Right lobe of liver (tissue), 6 donors: Measurements from ENCODE around the gene GPC2. TPM values are rescaled to one million over a fixed set of nuclear protein-coding genes. Genes with fewer than 3 reads are reported as not detected.
"Not testable (repeated sequence)": the region's sequence is repeated elsewhere in the genome, so short reads cannot be mapped to it uniquely, and the experiment has no call there.

Experiments
- ATAC-seq, 4 donors: fragments of 200-7000 bp; cut with Tn5 transposase; one replicate each; pipeline ENCODE4 v1.9.1; 2020; ENCODE audit warnings: mild to moderate bottlenecking in 4 of 4, moderate library complexity in 4 of 4
- DNase-seq, 3 donors: peaks; one replicate each; pipeline ENCODE4 v3.0.0-alpha.2; 2020
- H3K27ac ChIP-seq, 3 donors: fragments of 200-600 bp; one replicate each; pipeline ENCODE4 v1.8.0; 2022
- H3K27me3 ChIP-seq, 2 donors: fragments of 200-600 bp; one replicate each; pipeline ENCODE4 v1.8.0; 2022
- H3K36me3 ChIP-seq, 4 donors: fragments of 200-600 bp; sonication (generic) in 1 of 4; one replicate each; pipeline versions ENCODE4 v1.5.1 to v1.8.0; 2017 to 2022; ENCODE audit warnings: control low read depth in 1 of 4
- H3K4me1 ChIP-seq, 4 donors: fragments of 200-600 bp; sonication (generic) in 1 of 4; one replicate each; pipeline versions ENCODE4 v1.5.1 to v1.8.0; 2017 to 2022; ENCODE audit warnings: control low read depth in 1 of 4
- H3K4me3 ChIP-seq, 3 donors: fragments of 200-600 bp; one replicate each; pipeline ENCODE4 v1.8.0; 2022
- H3K9me3 ChIP-seq, 4 donors: fragments of 200-600 bp; sonication (generic) in 1 of 4; one replicate each; pipeline versions ENCODE4 v1.5.1 to v1.8.0; 2017 to 2022; ENCODE audit warnings: control low read depth in 1 of 4
- CTCF ChIP-seq, 4 donors: fragments of 200-600 bp in 3 of 4; fragments of 450-650 bp in 1 of 4; IDR thresholded peaks; one replicate each; pipeline versions ENCODE4 v1.5.1 to v1.8.0; 2016 to 2022; ENCODE audit warnings: antibody characterized with exemption in 4 of 4, mild to moderate bottlenecking in 2 of 4
- POLR2A ChIP-seq: fragments of 450-650 bp; IDR thresholded peaks from one replicate; pipeline ENCODE4 v1.6.1; 2017; ENCODE audit warnings: antibody characterized with exemption, mild to moderate bottlenecking
- WGBS: methylation state at CpG from one replicate; pipeline ENCODE4 v1.1.6; 2018; ENCODE audit warnings: low coverage, low lambda C conversion rate; ENCODE audit not compliant: insufficient coverage; ENCODE audit errors: missing lambda C conversion rate; 5-methylcytosine and 5-hydroxymethylcytosine counted together
- intact Hi-C, 2 donors: fragments of 100-400 bp; cut with DNase I; formaldehyde crosslinking; loops; one replicate each; pipeline versions ENCODE4 v1.11.2 to v1.14.1; 2022
- total RNA-seq, 6 experiments: library from RNA; depleted of rRNA in 2 of 6; stranded (reverse); fragments of >200 nt in 2 of 6; fragmentation: NEBNext Ultra II Directional in 3 of 6; extraction: Animal tissue kit (Norgen Biotek cat#: 25700) in 3 of 6; gene quantifications; one replicate each; pipeline versions ENCODE4 v1.1.0 to v1.2.4, GENCODE V29; 2016 to 2023
- donor health status: DM: no; HTN: yes; CAD: no.
- donor health status: DM: no; HTN: no; CAD: no.
- donor health status: DM: no; HTN: no; CAD: no.
- donor health status: DM: no; HTN: yes; CAD: no.
- donor health status: DM: no; HTN: yes; CAD: no.

GPC2 gene
- total RNA-seq, 6 experiments from 2014 or later, result 0.35 to 0.40 TPM; not detected in 4

- Histone ChIP-seq H3K4me1 (peaks cover 0 to 35% (median 10%) of the 10 kb centered on the region in 4 donors), H3K27ac (peak overlapping the region in 1 of 3 donors; percentile 53), H3K36me3 (no peaks in the 10 kb centered on the region), H3K9me3 (no peaks in the 10 kb centered on the region), H3K4me3 (peak overlapping the region in 2 of 3 donors; percentile 1 to 19), H3K27me3 (no peaks in the 10 kb centered on the region)
- WGBS, result 22% methylated on average over 6 of the region's 6 CpGs
- peak; percentile 26 to 61 (median 42) for ATAC-seq
- DNase-seq, result no peak
- intact Hi-C loops, result loop anchor here in 1 of 2 donors (5.0 kb wide), 1 partner anchor 57 kb away; no protein-coding TSS in a partner anchor
- TF ChIP-seq CTCF (IDR thresholded peaks at IDR 0.05) (peak in 1 of 4 donors; percentile 2), POLR2A (no peak)
Observed at GRCh38 chr7:100208911-100209408, 31.8 kb upstream of the GPC2 start.

- no peak for ATAC-seq
- intact Hi-C loops, result no loop called here
- H3K9me3 ChIP-seq, result no peaks in the 10 kb centered on the region
- no peak overlapping the region for H3K4me3 ChIP-seq
- no peak overlapping the region for H3K27ac ChIP-seq
- TF ChIP-seq CTCF (IDR thresholded peaks at IDR 0.05), result no peak
- no peak for TF ChIP-seq POLR2A
- H3K4me1 ChIP-seq, result peaks cover 0 to 8% (median 4%) of the 10 kb centered on the region in 4 donors
- WGBS, result 87% methylated on average over 7 of the region's 9 CpGs
- DNase-seq, result no peak
- no peaks in the 10 kb centered on the region for H3K36me3 ChIP-seq
- no peaks in the 10 kb centered on the region for H3K27me3 ChIP-seq
Observed at GRCh38 chr7:100204454-100204853, 27.3 kb upstream of the GPC2 start.

GRCh38 chr7:100200693-100201092 lies 23.5 kb upstream of the GPC2 start:
- Histone ChIP-seq H3K27ac (no peak overlapping the region), H3K9me3 (no peaks in the 10 kb centered on the region), H3K27me3 (no peaks in the 10 kb centered on the region), H3K36me3 (no peaks in the 10 kb centered on the region), H3K4me1 (no peaks in the 10 kb centered on the region), H3K4me3 (no peak overlapping the region)
- 47% methylated on average over 11 of the region's 11 CpGs for WGBS
- ATAC-seq (peak; percentile 86 to 92 (median 87)), DNase-seq (peak in 2 of 3 donors; percentile 43 to 66)
- TF ChIP-seq POLR2A (no peak), CTCF (IDR thresholded peaks at IDR 0.05) (no peak)
- intact Hi-C loops, result no loop called here

- Histone ChIP-seq H3K27ac (no peak overlapping the region), H3K4me1 (no peaks in the 10 kb centered on the region), H3K27me3 (no peaks in the 10 kb centered on the region), H3K36me3 (no peaks in the 10 kb centered on the region), H3K4me3 (no peak overlapping the region), H3K9me3 (no peaks in the 10 kb centered on the region)
- TF ChIP-seq POLR2A (no peak), CTCF (IDR thresholded peaks at IDR 0.05) (no peak)
- WGBS, result 93% methylated on average over 10 of the region's 10 CpGs
- no peak for DNase-seq
- intact Hi-C loops, result no loop called here
- ATAC-seq, result no peak
Observed at GRCh38 chr7:100198266-100198665, 21.1 kb upstream of the GPC2 start.

GRCh38 chr7:100195901-100196322 lies 18.7 kb upstream of the GPC2 start:
- ATAC-seq, DNase-seq, H3K27ac ChIP-seq, H3K27me3 ChIP-seq, intact Hi-C loops, H3K9me3 ChIP-seq, H3K4me3 ChIP-seq, H3K36me3 ChIP-seq, H3K4me1 ChIP-seq: not testable (repeated sequence)
- WGBS, result 92% methylated on average over 2 of the region's 6 CpGs
